Measurements from ENCODE around the gene CYRIA.

GRCh38 chr2:16639431-16639830 lies 26.2 kb downstream of the CYRIA start:
- TF ChIP-seq, protein P1, sequence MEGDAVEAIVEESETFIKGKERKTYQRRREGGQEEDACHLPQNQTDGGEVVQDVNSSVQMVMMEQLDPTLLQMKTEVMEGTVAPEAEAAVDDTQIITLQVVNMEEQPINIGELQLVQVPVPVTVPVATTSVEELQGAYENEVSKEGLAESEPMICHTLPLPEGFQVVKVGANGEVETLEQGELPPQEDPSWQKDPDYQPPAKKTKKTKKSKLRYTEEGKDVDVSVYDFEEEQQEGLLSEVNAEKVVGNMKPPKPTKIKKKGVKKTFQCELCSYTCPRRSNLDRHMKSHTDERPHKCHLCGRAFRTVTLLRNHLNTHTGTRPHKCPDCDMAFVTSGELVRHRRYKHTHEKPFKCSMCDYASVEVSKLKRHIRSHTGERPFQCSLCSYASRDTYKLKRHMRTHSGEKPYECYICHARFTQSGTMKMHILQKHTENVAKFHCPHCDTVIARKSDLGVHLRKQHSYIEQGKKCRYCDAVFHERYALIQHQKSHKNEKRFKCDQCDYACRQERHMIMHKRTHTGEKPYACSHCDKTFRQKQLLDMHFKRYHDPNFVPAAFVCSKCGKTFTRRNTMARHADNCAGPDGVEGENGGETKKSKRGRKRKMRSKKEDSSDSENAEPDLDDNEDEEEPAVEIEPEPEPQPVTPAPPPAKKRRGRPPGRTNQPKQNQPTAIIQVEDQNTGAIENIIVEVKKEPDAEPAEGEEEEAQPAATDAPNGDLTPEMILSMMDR (IDR thresholded peaks at IDR 0.05): peak in 1 of 12 donors; percentile 6
- TF ChIP-seq POLR2A (IDR thresholded peaks at IDR 0.05): no peak

All from heart left ventricle (tissue), 13 donors.